ENCODE data around the gene GORAB. TPM values are rescaled to one million over a fixed set of nuclear protein-coding genes. Genes with fewer than 3 reads are reported as not detected.

GORAB gene
- polyA plus RNA-seq, 1 of the 3 experiments (the other 2 are of a cell fraction), result 10.5 TPM

GRCh38 chr1:170539154-170539553 is 7.2 kb downstream of the GORAB start:
- Histone ChIP-seq H3K9me3 (no peaks in the 10 kb centered on the region), H3K4me2 (no peak overlapping the region), H3K4me1 (ENCODE audit: control insufficient read depth in 1 of 2, insufficient read depth in 2 of 2, low read depth in 1 of 2, low read length in 1 of 2) (peaks cover 0 to 19% of the 10 kb centered on the region in 2 experiments; a peak in 3 of 4 replicates), H3K27ac (ENCODE audit: low read depth in 2 of 2, low read length in 1 of 2) (no peak overlapping the region), H3F3A (replicated peaks; ENCODE audit: insufficient read depth) (peaks cover 35% of the 10 kb centered on the region), H3K36me3 (replicated peaks in 1 of 2; ENCODE audit: control insufficient read depth in 1 of 2, insufficient read depth in 2 of 2, low read length in 1 of 2) (peaks cover 72 to 76% of the 10 kb centered on the region in 2 experiments), H3K27me3 (ENCODE audit: insufficient read depth) (no peaks in the 10 kb centered on the region), H3K9me2 (no peaks in the 10 kb centered on the region), H3K79me2 (ENCODE audit: insufficient read depth) (peaks cover 76% of the 10 kb centered on the region), H4K20me1 (ENCODE audit: insufficient read depth) (no peaks in the 10 kb centered on the region), H3K4me3 (ENCODE audit: low read depth in 2 of 2, low read length in 1 of 2) (no peak overlapping the region), H3K9ac (no peak overlapping the region), H2AFZ (ENCODE audit: low read depth) (no peak overlapping the region)
- 95% methylated on average over 9 of the region's 9 CpGs for WGBS (ENCODE audit: low lambda C conversion rate)
- CTCF ChIA-PET, result no interaction called here
- no peak for DNase-seq
- TF ChIP-seq FOXJ3 (CRISPR knock-in tag; IDR thresholded peaks at IDR 0.05), result no peak
- TF ChIP-seq, protein P1, sequence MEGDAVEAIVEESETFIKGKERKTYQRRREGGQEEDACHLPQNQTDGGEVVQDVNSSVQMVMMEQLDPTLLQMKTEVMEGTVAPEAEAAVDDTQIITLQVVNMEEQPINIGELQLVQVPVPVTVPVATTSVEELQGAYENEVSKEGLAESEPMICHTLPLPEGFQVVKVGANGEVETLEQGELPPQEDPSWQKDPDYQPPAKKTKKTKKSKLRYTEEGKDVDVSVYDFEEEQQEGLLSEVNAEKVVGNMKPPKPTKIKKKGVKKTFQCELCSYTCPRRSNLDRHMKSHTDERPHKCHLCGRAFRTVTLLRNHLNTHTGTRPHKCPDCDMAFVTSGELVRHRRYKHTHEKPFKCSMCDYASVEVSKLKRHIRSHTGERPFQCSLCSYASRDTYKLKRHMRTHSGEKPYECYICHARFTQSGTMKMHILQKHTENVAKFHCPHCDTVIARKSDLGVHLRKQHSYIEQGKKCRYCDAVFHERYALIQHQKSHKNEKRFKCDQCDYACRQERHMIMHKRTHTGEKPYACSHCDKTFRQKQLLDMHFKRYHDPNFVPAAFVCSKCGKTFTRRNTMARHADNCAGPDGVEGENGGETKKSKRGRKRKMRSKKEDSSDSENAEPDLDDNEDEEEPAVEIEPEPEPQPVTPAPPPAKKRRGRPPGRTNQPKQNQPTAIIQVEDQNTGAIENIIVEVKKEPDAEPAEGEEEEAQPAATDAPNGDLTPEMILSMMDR (IDR thresholded peaks at IDR 0.05), result no peak
- no peak for TF ChIP-seq JUND (IDR thresholded peaks at IDR 0.05)
- TF ChIP-seq SMC3 (IDR thresholded peaks at IDR 0.05; ENCODE audit: low read depth, low read length), result no peak
- TF ChIP-seq MXI1 (IDR thresholded peaks at IDR 0.05; ENCODE audit: low read depth, low read length), result no peak
- TF ChIP-seq, protein P2, sequence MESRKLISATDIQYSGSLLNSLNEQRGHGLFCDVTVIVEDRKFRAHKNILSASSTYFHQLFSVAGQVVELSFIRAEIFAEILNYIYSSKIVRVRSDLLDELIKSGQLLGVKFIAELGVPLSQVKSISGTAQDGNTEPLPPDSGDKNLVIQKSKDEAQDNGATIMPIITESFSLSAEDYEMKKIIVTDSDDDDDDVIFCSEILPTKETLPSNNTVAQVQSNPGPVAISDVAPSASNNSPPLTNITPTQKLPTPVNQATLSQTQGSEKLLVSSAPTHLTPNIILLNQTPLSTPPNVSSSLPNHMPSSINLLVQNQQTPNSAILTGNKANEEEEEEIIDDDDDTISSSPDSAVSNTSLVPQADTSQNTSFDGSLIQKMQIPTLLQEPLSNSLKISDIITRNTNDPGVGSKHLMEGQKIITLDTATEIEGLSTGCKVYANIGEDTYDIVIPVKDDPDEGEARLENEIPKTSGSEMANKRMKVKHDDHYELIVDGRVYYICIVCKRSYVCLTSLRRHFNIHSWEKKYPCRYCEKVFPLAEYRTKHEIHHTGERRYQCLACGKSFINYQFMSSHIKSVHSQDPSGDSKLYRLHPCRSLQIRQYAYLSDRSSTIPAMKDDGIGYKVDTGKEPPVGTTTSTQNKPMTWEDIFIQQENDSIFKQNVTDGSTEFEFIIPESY (IDR thresholded peaks at IDR 0.05; ENCODE audit: borderline replicate concordance, low read depth), result no peak
- TF ChIP-seq YY1 (IDR thresholded peaks at IDR 0.05; ENCODE audit: low read depth), result no peak
- no peak for TF ChIP-seq RCOR1 (IDR thresholded peaks at IDR 0.05; ENCODE audit: low read length)
- no peak for TF ChIP-seq FOSL2 (IDR thresholded peaks at IDR 0.05; ENCODE audit: borderline replicate concordance, low read depth)
- no peak for TF ChIP-seq NFIC (IDR thresholded peaks at IDR 0.05; ENCODE audit: borderline replicate concordance)
- TF ChIP-seq, protein P3, sequence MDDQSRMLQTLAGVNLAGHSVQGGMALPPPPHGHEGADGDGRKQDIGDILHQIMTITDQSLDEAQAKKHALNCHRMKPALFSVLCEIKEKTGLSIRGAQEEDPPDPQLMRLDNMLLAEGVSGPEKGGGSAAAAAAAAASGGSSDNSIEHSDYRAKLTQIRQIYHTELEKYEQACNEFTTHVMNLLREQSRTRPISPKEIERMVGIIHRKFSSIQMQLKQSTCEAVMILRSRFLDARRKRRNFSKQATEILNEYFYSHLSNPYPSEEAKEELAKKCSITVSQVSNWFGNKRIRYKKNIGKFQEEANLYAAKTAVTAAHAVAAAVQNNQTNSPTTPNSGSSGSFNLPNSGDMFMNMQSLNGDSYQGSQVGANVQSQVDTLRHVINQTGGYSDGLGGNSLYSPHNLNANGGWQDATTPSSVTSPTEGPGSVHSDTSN (IDR thresholded peaks at IDR 0.05), result no peak
- no peak for TF ChIP-seq SIN3A (IDR thresholded peaks at IDR 0.05; ENCODE audit: borderline replicate concordance, low read depth, low read length)
- no peak for TF ChIP-seq MEF2A (IDR thresholded peaks at IDR 0.05; ENCODE audit: borderline replicate concordance, low read depth)
- TF ChIP-seq IRF3 (IDR thresholded peaks at IDR 0.05; ENCODE audit: low read depth, low read length), result no peak
- TF ChIP-seq NRF1 (IDR thresholded peaks at IDR 0.05; ENCODE audit: low read depth, low read length), result no peak
- TF ChIP-seq, protein P4, sequence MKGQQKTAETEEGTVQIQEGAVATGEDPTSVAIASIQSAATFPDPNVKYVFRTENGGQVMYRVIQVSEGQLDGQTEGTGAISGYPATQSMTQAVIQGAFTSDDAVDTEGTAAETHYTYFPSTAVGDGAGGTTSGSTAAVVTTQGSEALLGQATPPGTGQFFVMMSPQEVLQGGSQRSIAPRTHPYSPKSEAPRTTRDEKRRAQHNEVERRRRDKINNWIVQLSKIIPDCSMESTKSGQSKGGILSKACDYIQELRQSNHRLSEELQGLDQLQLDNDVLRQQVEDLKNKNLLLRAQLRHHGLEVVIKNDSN (IDR thresholded peaks at IDR 0.05; ENCODE audit: borderline replicate concordance, low read depth), result no peak
- no peak for TF ChIP-seq USF2 (IDR thresholded peaks at IDR 0.05; ENCODE audit: borderline replicate concordance, low read depth, low read length)
- POLR2A ChIA-PET, result no interaction called here
